ENCODE measurements around the gene TBC1D22A.
A peak's percentile ranks its signal among the peaks of the same experiment; 100 is the strongest.

Gene TBC1D22A

GRCh38 chr22:46964773-46965550 lies 202.5 kb downstream of the TBC1D22A start:
- no peak for DNase-seq

GRCh38 chr22:46965555-46966494 lies 203.4 kb downstream of the TBC1D22A start:
- no peak for DNase-seq

- no peak for DNase-seq
These were observed 204.0 kb downstream of the TBC1D22A start for GRCh38 chr22:46966495-46966845.

DNA sequence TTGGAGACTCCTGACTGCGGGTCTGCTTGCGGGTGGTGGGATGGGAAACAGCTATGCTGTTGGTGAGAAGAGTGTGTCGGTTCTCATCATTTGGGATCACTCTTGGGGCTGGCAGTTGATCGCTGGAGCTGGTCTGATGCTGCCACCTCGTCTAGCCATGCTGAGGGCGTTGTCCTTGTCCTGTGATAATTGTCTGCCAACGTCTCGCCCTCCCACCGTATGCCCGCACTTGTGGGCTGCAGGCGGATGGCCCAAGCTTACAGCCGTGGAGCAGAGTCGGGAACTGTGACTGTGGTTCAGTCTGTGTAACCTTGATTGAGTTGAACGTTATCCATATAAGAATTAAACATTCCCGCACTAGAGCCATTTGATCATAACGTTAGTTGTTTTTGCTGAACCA lies 204.4 kb downstream of the TBC1D22A start:
- no peak for DNase-seq

DNA sequence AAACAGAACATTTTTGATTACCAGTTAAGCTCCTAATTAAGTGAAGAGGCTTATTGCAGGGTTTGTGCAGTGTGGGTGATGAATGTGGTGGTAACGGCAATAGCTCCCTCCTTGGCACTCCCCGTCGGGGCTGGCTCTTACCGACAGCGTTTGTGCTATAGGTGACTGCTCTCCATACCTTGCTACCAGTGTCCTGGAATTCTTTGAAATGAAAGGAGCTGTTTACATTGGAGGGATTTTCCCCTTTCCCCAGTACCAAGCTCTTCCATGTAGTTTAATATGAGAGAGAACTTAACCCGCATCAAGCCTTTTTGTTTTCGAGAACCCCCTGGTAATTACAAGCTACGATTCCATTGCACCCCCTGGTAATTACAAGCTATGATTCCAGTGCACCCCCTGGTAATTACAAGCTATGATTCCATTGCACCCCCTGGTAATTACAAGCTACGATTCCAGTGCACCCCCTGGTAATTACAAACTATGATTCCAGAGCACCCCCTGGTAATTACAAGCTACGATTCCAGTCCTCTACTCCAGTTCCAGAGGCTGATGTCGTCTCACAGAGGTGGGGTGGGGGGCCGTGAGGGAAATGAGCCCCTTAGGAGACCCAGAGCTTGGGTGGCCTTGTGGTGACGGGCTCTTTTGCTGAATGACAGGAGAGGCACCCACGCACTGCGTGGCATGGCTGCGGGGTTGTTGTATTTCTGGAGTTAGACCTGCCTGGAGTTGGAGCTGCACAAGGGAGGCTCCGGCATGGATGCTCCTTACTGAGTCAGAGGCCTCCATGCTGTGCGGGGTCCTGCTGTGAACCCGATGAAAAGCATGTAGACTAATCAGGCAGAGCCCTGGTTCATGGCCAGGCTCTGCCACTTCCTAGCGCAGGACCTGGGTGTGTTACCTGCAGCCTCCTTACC lies 205.3 kb downstream of the TBC1D22A start:
- no peak for DNase-seq

- no peak for DNase-seq
These were observed 205.9 kb downstream of the TBC1D22A start for GRCh38 chr22:46968359-46968740.

DNA sequence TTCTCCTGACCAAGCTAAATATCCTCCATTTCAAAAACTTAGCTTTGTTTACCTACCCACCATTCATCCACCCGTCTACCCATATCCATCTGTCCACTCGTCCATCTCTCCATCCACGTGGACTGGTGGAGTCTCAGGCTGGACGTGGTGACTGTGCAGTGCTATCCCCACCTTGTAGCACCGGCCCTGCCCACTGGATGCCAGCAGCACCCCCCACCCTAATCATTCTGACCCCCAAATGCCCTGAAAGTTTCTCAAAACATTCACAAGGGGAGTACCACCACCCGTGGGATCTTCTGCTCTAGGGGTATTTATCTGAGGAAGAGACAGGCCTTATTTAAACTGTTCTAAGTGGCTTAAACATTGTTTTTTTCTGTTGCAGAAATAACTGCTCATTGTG lies 206.4 kb downstream of the TBC1D22A start:
- DNase-seq, result no peak

DNA sequence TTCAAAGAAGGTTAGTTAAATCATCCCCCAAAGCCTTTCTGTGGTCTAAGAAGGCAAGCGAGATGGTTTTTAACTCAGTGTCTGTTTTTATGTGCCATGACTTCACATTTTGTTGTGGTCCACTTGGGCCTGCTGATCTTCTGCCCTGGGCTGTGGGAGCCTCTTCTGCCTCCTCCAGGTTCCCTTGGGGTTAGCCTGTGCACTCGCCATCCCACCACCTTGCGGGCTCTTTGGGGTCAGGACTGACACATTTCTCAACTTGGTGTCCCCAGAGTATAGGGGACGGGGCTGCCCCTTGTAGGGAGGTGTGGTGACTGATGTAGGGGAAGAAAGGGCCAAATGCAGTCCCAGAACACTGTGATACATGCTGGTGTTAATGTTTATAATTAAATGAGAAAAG lies 207.0 kb downstream of the TBC1D22A start:
- DNase-seq, result no peak

GRCh38 chr22:46969961-46970360 lies 207.5 kb downstream of the TBC1D22A start:
- no peak for DNase-seq

DNA sequence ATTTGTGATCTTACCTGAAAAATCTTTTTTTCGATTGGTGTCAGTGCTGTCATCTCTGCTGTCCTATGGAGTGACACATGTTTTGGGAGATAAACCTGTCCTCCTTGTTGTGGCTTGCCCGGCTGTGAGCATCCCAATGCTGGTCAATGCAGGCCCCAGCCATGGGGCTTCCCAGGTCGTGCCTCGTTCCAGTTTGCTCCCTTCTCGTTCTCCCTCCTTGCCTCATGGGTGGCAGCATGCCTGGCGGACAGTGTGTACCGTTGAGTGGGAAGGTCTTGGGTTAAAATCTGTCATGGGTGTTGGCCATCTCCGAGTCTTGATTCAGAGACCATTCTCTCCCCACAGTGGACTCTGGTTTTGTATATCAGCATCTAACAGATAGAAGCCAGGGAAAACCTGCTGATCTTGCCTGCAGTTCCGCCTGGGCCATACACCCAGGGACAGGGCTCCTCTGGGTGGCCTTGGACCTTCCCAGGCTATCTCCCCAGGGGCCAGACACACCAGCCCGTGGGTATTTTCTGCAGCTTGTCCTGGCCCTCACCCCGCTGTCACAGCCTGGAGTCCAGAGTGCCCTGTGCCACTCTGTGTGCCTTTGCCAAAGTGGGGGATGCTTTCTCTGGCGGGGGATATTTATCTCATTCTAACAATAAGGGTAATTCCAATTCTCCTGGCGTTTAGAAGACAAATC lies 208.1 kb downstream of the TBC1D22A start:
- no peak for DNase-seq

GRCh38 chr22:46971099-46971763 lies 208.8 kb downstream of the TBC1D22A start:
- peak; percentile 48 for DNase-seq

DNA sequence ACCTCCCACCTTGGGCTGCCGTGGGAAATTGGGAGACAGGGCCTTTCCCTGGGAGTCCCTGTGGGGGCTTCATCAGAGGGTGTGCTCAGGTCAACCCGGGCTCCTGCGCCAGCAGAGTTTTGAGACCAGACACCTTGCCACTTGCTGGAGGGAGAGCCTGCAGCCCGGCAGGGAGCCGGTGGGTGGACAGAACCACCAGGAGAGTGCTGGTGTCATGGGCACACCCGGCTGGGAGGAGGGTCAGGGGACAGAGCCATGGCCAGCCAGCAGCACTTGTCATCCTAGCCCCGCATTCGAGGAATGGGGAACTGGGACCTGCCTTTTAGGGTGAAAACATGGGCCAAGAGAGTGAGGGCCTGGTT lies 209.3 kb downstream of the TBC1D22A start:
- no peak for DNase-seq

GRCh38 chr22:46972256-46972655 lies 209.8 kb downstream of the TBC1D22A start:
- DNase-seq, result no peak

GRCh38 chr22:46972901-46973831 lies 210.7 kb downstream of the TBC1D22A start:
- DNase-seq, result no peak

DNA sequence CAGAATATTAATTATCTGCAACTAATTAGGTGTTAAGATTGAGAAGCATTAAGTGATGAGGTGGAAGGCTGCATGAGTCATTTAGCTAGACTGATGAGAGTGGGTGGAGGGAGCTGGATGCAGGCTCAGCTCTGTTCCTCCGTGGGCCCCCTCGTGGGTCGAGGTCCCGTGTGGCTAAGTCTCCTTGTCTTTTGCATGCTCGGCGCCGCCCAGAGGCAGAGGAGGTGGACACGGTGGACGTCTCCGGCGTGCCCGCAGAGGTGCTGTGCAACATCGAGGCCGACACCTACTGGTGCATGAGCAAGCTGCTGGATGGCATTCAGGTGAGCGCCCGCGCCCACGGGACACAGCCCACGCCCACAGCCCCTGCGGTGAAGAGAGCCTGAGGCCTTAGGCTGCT lies 211.6 kb downstream of the TBC1D22A start:
- DNase-seq, result no peak

GRCh38 chr22:46974631-46975585 lies 212.5 kb downstream of the TBC1D22A start:
- DNase-seq, result no peak

- no peak for DNase-seq
These were observed 213.7 kb downstream of the TBC1D22A start for GRCh38 chr22:46976143-46976542.

- no peak for DNase-seq
These were observed 214.1 kb downstream of the TBC1D22A start for GRCh38 chr22:46976598-46976997.

- DNase-seq, result no peak
These were observed 215.3 kb downstream of the TBC1D22A start for GRCh38 chr22:46977656-46978343.

All from NCI-H2029 treated with DMSO at 0.1 percent for 48 hours (cell line).